K562 (cell line): ENCODE measurements around the gene A4GALT. TPM values are rescaled to one million over a fixed set of nuclear protein-coding genes. Genes with fewer than 3 reads are reported as not detected.

Source experiments
- EGR1 ChIP-seq: fragments of 450-650 bp; conservative IDR thresholded peaks from 2 replicates; pipeline ENCODE4 v1.6.1; 2017; ENCODE audit warnings: mild to moderate bottlenecking
- HNRNPLL ChIP-seq: fragments of 200-400 bp; formaldehyde crosslinking; IDR thresholded peaks from 2 replicates; pipeline ENCODE4 v1.6.1; 2017; ENCODE audit warnings: low read length, low read depth, mild to moderate bottlenecking; ENCODE audit not compliant: poor library complexity, severe bottlenecking
- IFI16 ChIP-seq: fragments of 250-450 bp; sonication (Bioruptor Pico); IDR thresholded peaks from 2 replicates; pipeline ENCODE4 v2.1.2; 2022; ENCODE audit warnings: mild to moderate bottlenecking, inconsistent platforms
- LEF1 ChIP-seq: fragments of 450-650 bp; IDR thresholded peaks from 2 replicates; pipeline ENCODE4 v1.6.1; 2016; ENCODE audit warnings: mild to moderate bottlenecking
- MIER1 ChIP-seq: fragments of 450-650 bp; IDR thresholded peaks from 2 replicates; pipeline ENCODE4 v1.6.1; 2016; ENCODE audit warnings: antibody characterized with exemption, mild to moderate bottlenecking, low read depth
- SOX6 ChIP-seq: fragments of 450-650 bp; IDR thresholded peaks from 2 replicates; pipeline ENCODE4 v1.6.1; 2014; ENCODE audit warnings: mild to moderate bottlenecking
- polyA plus RNA-seq, 8 experiments: library from polyadenylated mRNA; depleted of rRNA in 4 of 8; stranded (reverse) in 5 of 8; unstranded in 3 of 8; fragments of >200 nt; fragmentation: Nextera tagmentation in 2 of 8; fragmentation: Illumina TruSeq in 1 of 8; extraction: Ambion mirVana in 2 of 8; extraction: Trizol in 1 of 8; gene quantifications; 2 replicates each; pipeline versions ENCODE4 v1.2.1 to v1.2.3, GENCODE V29; 2011 to 2014; ENCODE audit warnings: inconsistent platforms in 1 of 8, missing spikeins in 1 of 8
- total RNA-seq, 7 experiments: library from RNA; depleted of rRNA in 6 of 7; stranded (reverse); fragments of >200 nt in 6 of 7; fragmentation: Illumina TruSeq in 2 of 7; extraction: Trizol in 2 of 7; gene quantifications; 2 replicates each; pipeline versions ENCODE4 v1.2.1 to v1.2.3, GENCODE V29; 2011 to 2021; ENCODE audit warnings: low replicate concordance in 1 of 7
- TF ChIP-seq, protein P1 (sequence below): fragments of 450-650 bp; IDR thresholded peaks from 2 replicates; pipeline ENCODE4 v1.6.1; 2016; ENCODE audit warnings: mild to moderate bottlenecking, moderate library complexity
- TF ChIP-seq, protein P2 (sequence below): fragments of 450-650 bp; formaldehyde crosslinking; IDR thresholded peaks from 2 replicates; pipeline ENCODE4 v1.4.0; 2020; ENCODE audit warnings: mild to moderate bottlenecking
- TF ChIP-seq, protein P3 (sequence below), 2 experiments: fragments of 450-650 bp; conservative IDR thresholded peaks; 2 replicates each; pipeline ENCODE4 v1.6.1; 2017; ENCODE audit warnings: mild to moderate bottlenecking in 2 of 2, moderate library complexity in 2 of 2
- TF ChIP-seq, protein P4 (sequence below), 2 experiments: IDR thresholded peaks; 2 replicates each; pipeline ENCODE4 v1.6.1; 2011; ENCODE audit warnings: borderline replicate concordance in 1 of 2, control low read depth in 1 of 2, low read depth in 1 of 2, low read length in 1 of 2, mild to moderate bottlenecking in 1 of 2, mixed read lengths in 1 of 2, moderate library complexity in 1 of 2; ENCODE audit not compliant: insufficient read depth in 1 of 2, insufficient read length in 1 of 2, poor library complexity in 1 of 2, severe bottlenecking in 1 of 2; ENCODE audit errors: extremely low read depth in 1 of 2

Gene A4GALT
- total and polyA plus RNA-seq, 9 of the 15 experiments (the other 6 are each of a cell fraction or from before 2014, with no cell fraction given), result 0.07 to 0.11 TPM; not detected in 7

DNA sequence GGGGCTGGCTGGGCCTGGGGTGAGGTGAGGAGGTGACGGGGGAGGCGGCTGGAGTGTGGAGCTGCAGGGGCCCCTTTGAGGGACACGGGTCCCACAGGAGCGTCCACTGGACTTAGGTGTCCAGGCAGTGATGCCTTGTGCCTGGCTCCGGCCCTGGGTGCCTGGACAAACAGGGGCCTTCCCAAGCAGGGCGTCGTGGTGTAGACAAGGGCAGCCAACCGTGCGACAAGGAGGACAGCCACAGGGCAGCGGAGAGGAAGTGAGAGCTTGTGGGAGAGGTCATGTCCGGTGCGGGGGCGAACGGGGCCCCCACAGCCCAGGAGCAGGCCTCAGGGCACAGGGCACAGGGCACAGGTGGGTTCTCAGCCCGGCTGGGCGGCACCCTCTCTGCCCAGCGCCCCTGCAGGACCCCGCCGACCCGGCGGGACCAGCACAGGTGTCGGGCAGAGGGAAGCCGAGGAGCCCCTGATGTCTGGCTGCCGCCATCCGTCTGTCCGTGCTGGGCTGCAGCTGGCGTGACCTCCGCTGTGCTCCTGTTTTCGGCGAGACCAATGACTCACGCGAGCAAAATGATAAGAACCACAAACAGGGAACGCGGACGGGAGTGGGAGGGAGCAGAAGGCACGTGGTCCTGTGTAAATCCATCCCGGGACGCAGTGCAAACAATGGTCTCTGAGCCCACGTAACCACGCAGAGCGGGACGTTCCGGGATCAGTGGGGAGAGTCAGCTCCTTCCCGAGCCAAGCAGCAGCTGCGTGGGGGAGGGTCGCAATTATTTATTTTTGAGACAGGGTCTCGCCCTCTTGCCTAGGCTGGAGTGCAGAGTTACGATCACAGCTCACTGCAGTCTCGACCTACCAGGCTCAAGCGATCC lies 49.1 kb upstream of the A4GALT start (continued):
- TF ChIP-seq, protein P1, sequence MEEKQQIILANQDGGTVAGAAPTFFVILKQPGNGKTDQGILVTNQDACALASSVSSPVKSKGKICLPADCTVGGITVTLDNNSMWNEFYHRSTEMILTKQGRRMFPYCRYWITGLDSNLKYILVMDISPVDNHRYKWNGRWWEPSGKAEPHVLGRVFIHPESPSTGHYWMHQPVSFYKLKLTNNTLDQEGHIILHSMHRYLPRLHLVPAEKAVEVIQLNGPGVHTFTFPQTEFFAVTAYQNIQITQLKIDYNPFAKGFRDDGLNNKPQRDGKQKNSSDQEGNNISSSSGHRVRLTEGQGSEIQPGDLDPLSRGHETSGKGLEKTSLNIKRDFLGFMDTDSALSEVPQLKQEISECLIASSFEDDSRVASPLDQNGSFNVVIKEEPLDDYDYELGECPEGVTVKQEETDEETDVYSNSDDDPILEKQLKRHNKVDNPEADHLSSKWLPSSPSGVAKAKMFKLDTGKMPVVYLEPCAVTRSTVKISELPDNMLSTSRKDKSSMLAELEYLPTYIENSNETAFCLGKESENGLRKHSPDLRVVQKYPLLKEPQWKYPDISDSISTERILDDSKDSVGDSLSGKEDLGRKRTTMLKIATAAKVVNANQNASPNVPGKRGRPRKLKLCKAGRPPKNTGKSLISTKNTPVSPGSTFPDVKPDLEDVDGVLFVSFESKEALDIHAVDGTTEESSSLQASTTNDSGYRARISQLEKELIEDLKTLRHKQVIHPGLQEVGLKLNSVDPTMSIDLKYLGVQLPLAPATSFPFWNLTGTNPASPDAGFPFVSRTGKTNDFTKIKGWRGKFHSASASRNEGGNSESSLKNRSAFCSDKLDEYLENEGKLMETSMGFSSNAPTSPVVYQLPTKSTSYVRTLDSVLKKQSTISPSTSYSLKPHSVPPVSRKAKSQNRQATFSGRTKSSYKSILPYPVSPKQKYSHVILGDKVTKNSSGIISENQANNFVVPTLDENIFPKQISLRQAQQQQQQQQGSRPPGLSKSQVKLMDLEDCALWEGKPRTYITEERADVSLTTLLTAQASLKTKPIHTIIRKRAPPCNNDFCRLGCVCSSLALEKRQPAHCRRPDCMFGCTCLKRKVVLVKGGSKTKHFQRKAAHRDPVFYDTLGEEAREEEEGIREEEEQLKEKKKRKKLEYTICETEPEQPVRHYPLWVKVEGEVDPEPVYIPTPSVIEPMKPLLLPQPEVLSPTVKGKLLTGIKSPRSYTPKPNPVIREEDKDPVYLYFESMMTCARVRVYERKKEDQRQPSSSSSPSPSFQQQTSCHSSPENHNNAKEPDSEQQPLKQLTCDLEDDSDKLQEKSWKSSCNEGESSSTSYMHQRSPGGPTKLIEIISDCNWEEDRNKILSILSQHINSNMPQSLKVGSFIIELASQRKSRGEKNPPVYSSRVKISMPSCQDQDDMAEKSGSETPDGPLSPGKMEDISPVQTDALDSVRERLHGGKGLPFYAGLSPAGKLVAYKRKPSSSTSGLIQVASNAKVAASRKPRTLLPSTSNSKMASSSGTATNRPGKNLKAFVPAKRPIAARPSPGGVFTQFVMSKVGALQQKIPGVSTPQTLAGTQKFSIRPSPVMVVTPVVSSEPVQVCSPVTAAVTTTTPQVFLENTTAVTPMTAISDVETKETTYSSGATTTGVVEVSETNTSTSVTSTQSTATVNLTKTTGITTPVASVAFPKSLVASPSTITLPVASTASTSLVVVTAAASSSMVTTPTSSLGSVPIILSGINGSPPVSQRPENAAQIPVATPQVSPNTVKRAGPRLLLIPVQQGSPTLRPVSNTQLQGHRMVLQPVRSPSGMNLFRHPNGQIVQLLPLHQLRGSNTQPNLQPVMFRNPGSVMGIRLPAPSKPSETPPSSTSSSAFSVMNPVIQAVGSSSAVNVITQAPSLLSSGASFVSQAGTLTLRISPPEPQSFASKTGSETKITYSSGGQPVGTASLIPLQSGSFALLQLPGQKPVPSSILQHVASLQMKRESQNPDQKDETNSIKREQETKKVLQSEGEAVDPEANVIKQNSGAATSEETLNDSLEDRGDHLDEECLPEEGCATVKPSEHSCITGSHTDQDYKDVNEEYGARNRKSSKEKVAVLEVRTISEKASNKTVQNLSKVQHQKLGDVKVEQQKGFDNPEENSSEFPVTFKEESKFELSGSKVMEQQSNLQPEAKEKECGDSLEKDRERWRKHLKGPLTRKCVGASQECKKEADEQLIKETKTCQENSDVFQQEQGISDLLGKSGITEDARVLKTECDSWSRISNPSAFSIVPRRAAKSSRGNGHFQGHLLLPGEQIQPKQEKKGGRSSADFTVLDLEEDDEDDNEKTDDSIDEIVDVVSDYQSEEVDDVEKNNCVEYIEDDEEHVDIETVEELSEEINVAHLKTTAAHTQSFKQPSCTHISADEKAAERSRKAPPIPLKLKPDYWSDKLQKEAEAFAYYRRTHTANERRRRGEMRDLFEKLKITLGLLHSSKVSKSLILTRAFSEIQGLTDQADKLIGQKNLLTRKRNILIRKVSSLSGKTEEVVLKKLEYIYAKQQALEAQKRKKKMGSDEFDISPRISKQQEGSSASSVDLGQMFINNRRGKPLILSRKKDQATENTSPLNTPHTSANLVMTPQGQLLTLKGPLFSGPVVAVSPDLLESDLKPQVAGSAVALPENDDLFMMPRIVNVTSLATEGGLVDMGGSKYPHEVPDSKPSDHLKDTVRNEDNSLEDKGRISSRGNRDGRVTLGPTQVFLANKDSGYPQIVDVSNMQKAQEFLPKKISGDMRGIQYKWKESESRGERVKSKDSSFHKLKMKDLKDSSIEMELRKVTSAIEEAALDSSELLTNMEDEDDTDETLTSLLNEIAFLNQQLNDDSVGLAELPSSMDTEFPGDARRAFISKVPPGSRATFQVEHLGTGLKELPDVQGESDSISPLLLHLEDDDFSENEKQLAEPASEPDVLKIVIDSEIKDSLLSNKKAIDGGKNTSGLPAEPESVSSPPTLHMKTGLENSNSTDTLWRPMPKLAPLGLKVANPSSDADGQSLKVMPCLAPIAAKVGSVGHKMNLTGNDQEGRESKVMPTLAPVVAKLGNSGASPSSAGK, result peak; percentile 52
- TF ChIP-seq, protein P2, sequence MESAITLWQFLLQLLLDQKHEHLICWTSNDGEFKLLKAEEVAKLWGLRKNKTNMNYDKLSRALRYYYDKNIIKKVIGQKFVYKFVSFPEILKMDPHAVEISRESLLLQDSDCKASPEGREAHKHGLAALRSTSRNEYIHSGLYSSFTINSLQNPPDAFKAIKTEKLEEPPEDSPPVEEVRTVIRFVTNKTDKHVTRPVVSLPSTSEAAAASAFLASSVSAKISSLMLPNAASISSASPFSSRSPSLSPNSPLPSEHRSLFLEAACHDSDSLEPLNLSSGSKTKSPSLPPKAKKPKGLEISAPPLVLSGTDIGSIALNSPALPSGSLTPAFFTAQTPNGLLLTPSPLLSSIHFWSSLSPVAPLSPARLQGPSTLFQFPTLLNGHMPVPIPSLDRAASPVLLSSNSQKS, result no peak
- TF ChIP-seq IFI16 (CRISPR knock-in tag), result no peak
- TF ChIP-seq, protein P3, sequence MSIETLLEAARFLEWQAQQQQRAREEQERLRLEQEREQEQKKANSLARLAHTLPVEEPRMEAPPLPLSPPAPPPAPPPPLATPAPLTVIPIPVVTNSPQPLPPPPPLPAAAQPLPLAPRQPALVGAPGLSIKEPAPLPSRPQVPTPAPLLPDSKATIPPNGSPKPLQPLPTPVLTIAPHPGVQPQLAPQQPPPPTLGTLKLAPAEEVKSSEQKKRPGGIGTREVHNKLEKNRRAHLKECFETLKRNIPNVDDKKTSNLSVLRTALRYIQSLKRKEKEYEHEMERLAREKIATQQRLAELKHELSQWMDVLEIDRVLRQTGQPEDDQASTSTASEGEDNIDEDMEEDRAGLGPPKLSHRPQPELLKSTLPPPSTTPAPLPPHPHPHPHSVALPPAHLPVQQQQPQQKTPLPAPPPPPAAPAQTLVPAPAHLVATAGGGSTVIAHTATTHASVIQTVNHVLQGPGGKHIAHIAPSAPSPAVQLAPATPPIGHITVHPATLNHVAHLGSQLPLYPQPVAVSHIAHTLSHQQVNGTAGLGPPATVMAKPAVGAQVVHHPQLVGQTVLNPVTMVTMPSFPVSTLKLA (conservative IDR thresholded peaks at IDR 0.05), result peak; percentile 18 to 35; a peak in 1 of 4 replicates
- TF ChIP-seq EGR1, result peak; percentile 61
- peak; percentile 16; the same call in 1 of the 2 replicates for TF ChIP-seq LEF1
- TF ChIP-seq, protein P4, sequence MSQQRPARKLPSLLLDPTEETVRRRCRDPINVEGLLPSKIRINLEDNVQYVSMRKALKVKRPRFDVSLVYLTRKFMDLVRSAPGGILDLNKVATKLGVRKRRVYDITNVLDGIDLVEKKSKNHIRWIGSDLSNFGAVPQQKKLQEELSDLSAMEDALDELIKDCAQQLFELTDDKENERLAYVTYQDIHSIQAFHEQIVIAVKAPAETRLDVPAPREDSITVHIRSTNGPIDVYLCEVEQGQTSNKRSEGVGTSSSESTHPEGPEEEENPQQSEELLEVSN (IDR thresholded peaks at IDR 0.05; ENCODE audit: borderline replicate concordance in 1 of 2, extremely low read depth in 1 of 2, insufficient read depth in 1 of 2, insufficient read length in 1 of 2, low read depth in 1 of 2, low read length in 1 of 2, poor library complexity in 1 of 2, severe bottlenecking in 1 of 2), result peak in 1 of 2 experiments; percentile 66
- peak; percentile 43; the same call in 1 of the 2 replicates for TF ChIP-seq SOX6
- no peak for TF ChIP-seq HNRNPLL
- no peak for TF ChIP-seq MIER1
